Measurements from ENCODE around the gene ADIPOQ.
"Not testable (repeated sequence)": the region's sequence is repeated elsewhere in the genome, so short reads cannot be mapped to it uniquely, and the experiment has no call there.

ADIPOQ gene

GRCh38 chr3:186842426-186843038 lies at the start of gene ADIPOQ:
Gene ADIPOQ (plus strand): TSS chr3:186842710. CDS start chr3:186853059, 10,349 bp downstream.
- no peak for FAIRE-seq

- FAIRE-seq: no peak
Observed at GRCh38 chr3:186798239-186798874, 44.2 kb upstream of the ADIPOQ start.

- FAIRE-seq: no peak
Observed at GRCh38 chr3:186800285-186800684, 42.2 kb upstream of the ADIPOQ start.

- no peak for FAIRE-seq
Observed at GRCh38 chr3:186802701-186803100, 39.8 kb upstream of the ADIPOQ start.

- FAIRE-seq: not testable (repeated sequence)
Observed at GRCh38 chr3:186803447-186803846, 39.1 kb upstream of the ADIPOQ start.

GRCh38 chr3:186806089-186807055 lies 36.1 kb upstream of the ADIPOQ start, which contains the start of gene RFC4:
Gene RFC4 (minus strand): TSS chr3:186806482. CDS start chr3:186804713, 1,769 bp downstream.
- FAIRE-seq: no peak

- no peak for FAIRE-seq
Observed at GRCh38 chr3:186807231-186807630, 35.3 kb upstream of the ADIPOQ start.

- FAIRE-seq: no peak
Observed at GRCh38 chr3:186810336-186810996, 32.0 kb upstream of the ADIPOQ start.

GRCh38 chr3:186811313-186811712 lies 31.2 kb upstream of the ADIPOQ start:
- FAIRE-seq: not testable (repeated sequence)

GRCh38 chr3:186814100-186814499 lies 28.4 kb upstream of the ADIPOQ start:
- FAIRE-seq: no peak

GRCh38 chr3:186815435-186815834 lies 27.1 kb upstream of the ADIPOQ start:
- no peak for FAIRE-seq

- no peak for FAIRE-seq
Observed at GRCh38 chr3:186818516-186818915, 24.0 kb upstream of the ADIPOQ start.

- FAIRE-seq: no peak
Observed at GRCh38 chr3:186818956-186819355, 23.6 kb upstream of the ADIPOQ start.

- no peak for FAIRE-seq
Observed at GRCh38 chr3:186821429-186822387, 20.8 kb upstream of the ADIPOQ start.

GRCh38 chr3:186822388-186822759 lies 20.1 kb upstream of the ADIPOQ start:
- FAIRE-seq: not testable (repeated sequence)

- FAIRE-seq: no peak
Observed at GRCh38 chr3:186823386-186823785, 19.1 kb upstream of the ADIPOQ start.

- no peak for FAIRE-seq
Observed at GRCh38 chr3:186824430-186825139, 17.9 kb upstream of the ADIPOQ start.

- FAIRE-seq: no peak
Observed at GRCh38 chr3:186825294-186825821, 17.2 kb upstream of the ADIPOQ start.

GRCh38 chr3:186825872-186826409 lies 16.6 kb upstream of the ADIPOQ start:
- no peak for FAIRE-seq

GRCh38 chr3:186826410-186826975 lies 16.0 kb upstream of the ADIPOQ start:
- no peak for FAIRE-seq

Data from islet of Langerhans (tissue), 1 donor.